H9 (cell line): ENCODE data around the gene IGLL1. TPM values are rescaled to one million over a fixed set of nuclear protein-coding genes. Genes with fewer than 3 reads are reported as not detected.

ENCODE experiments used
- DNase-seq: peaks from one replicate; pipeline ENCODE4 v3.0.0-alpha.2; 2017
- H2AFZ ChIP-seq: one replicate; pipeline ENCODE4 v1.6.1; 2013; ENCODE audit warnings: mild to moderate bottlenecking, low read length, control low read depth, moderate library complexity
- H2AK5ac ChIP-seq: 2 replicates; pipeline ENCODE4 v1.6.1; 2013; ENCODE audit warnings: low read length, control low read depth, mixed read lengths; ENCODE audit not compliant: insufficient read length
- H2BK120ac ChIP-seq: one replicate; pipeline ENCODE4 v1.6.1; 2013; ENCODE audit warnings: low read depth, mild to moderate bottlenecking, low read length, control low read depth, inconsistent platforms; ENCODE audit not compliant: poor library complexity, severe bottlenecking
- H2BK12ac ChIP-seq: 2 replicates; pipeline ENCODE4 v1.6.1; 2013; ENCODE audit warnings: low read length, control low read depth, mixed read lengths, low read depth; ENCODE audit not compliant: insufficient read length
- H2BK15ac ChIP-seq: 2 replicates; pipeline ENCODE4 v1.6.1; 2013; ENCODE audit warnings: low read depth, low read length, control low read depth
- H2BK20ac ChIP-seq: one replicate; pipeline ENCODE4 v1.6.1; 2013; ENCODE audit warnings: low read depth, mild to moderate bottlenecking, low read length, control low read depth, inconsistent platforms; ENCODE audit not compliant: poor library complexity, severe bottlenecking
- H2BK5ac ChIP-seq: 2 replicates; pipeline ENCODE4 v1.6.1; 2013; ENCODE audit warnings: low read length, control low read depth, mixed read lengths; ENCODE audit not compliant: insufficient read length
- H3K14ac ChIP-seq: 2 replicates; pipeline ENCODE4 v1.6.1; 2013; ENCODE audit warnings: low read length, control low read depth; ENCODE audit not compliant: insufficient read depth
- H3K18ac ChIP-seq: 2 replicates; pipeline ENCODE4 v1.6.1; 2013; ENCODE audit warnings: low read depth, mild to moderate bottlenecking, mixed read lengths, low read length, control low read depth; ENCODE audit not compliant: insufficient read length
- H3K23ac ChIP-seq: 2 replicates; pipeline ENCODE4 v1.6.1; 2013; ENCODE audit warnings: low read length, control low read depth, mixed read lengths, low read depth; ENCODE audit not compliant: insufficient read length
- H3K23me2 ChIP-seq: 2 replicates; pipeline ENCODE4 v1.6.1; 2013; ENCODE audit warnings: low read depth, mild to moderate bottlenecking, mixed read lengths, low read length, control low read depth; ENCODE audit not compliant: insufficient read length, poor library complexity, severe bottlenecking
- H3K27ac ChIP-seq: 2 replicates; pipeline ENCODE4 v1.5.1; 2013; ENCODE audit warnings: low read length, control low read depth, mixed read lengths, low read depth; ENCODE audit not compliant: insufficient read length
- H3K27me3 ChIP-seq: 2 replicates; pipeline ENCODE4 v1.6.1; 2013; ENCODE audit warnings: low read length, control low read depth, inconsistent platforms; ENCODE audit not compliant: insufficient read depth
- H3K4ac ChIP-seq: 2 replicates; pipeline ENCODE4 v1.6.1; 2013; ENCODE audit warnings: low read depth, mild to moderate bottlenecking, control low read depth, inconsistent platforms, low read length, moderate library complexity
- H3K4me1 ChIP-seq: 2 replicates; pipeline ENCODE4 v1.6.1; 2013; ENCODE audit warnings: low read length, control low read depth, inconsistent platforms; ENCODE audit not compliant: insufficient read depth
- H3K4me2 ChIP-seq: 2 replicates; pipeline ENCODE4 v1.6.1; 2013; ENCODE audit warnings: low read length, control low read depth, mixed read lengths; ENCODE audit not compliant: insufficient read length, insufficient read depth
- H3K56ac ChIP-seq: 2 replicates; pipeline ENCODE4 v1.6.1; 2013; ENCODE audit warnings: low read depth, mild to moderate bottlenecking, mixed read lengths, low read length, control low read depth; ENCODE audit not compliant: insufficient read length
- H3K79me1 ChIP-seq: 2 replicates; pipeline ENCODE4 v1.6.1; 2013; ENCODE audit warnings: low read depth, mild to moderate bottlenecking, moderate library complexity, low read length, control low read depth, inconsistent platforms; ENCODE audit not compliant: insufficient read depth, poor library complexity, severe bottlenecking
- H3K79me2 ChIP-seq: 2 replicates; pipeline ENCODE4 v1.6.1; 2013; ENCODE audit warnings: low read length, control low read depth, inconsistent platforms; ENCODE audit not compliant: insufficient read depth
- H3K9ac ChIP-seq: 2 replicates; pipeline ENCODE4 v1.6.1; 2013; ENCODE audit warnings: low read length, control low read depth, mixed read lengths; ENCODE audit not compliant: insufficient read length; ENCODE audit errors: extremely low read depth
- H3K9me3 ChIP-seq: one replicate; pipeline ENCODE4 v1.6.1; 2013; ENCODE audit warnings: low read depth, low read length, inconsistent platforms; ENCODE audit not compliant: control insufficient read depth
- H3T11ph ChIP-seq: one replicate; pipeline ENCODE4 v1.6.1; 2013; ENCODE audit warnings: mild to moderate bottlenecking, low read length, control low read depth, inconsistent platforms
- H4K20me1 ChIP-seq: one replicate; pipeline ENCODE4 v1.6.1; 2013; ENCODE audit not compliant: control insufficient read depth, insufficient read length, insufficient read depth
- H4K5ac ChIP-seq: 2 replicates; pipeline ENCODE4 v1.6.1; 2013; ENCODE audit warnings: low read depth, mild to moderate bottlenecking, mixed read lengths, low read length, control low read depth; ENCODE audit not compliant: insufficient read length
- H4K8ac ChIP-seq: replicated peaks from 2 replicates; pipeline ENCODE4 v1.6.1; 2013; ENCODE audit warnings: low read length, control low read depth, mixed read lengths, low read depth; ENCODE audit not compliant: insufficient read length
- H4K91ac ChIP-seq: 2 replicates; pipeline ENCODE4 v1.6.1; 2013; ENCODE audit warnings: low read depth, mild to moderate bottlenecking, moderate library complexity, mixed read lengths, low read length, control low read depth; ENCODE audit not compliant: insufficient read length
- H3K27ac Mint-ChIP-seq, 3 experiments: 2 replicates in 2 of 3; 3 replicates in 1 of 3; pipeline ENCODE4 v1.8.0; 2020 to 2021; ENCODE audit warnings: mixed read lengths in 3 of 3, mild to moderate bottlenecking in 1 of 3, moderate library complexity in 1 of 3
- H3K27me3 Mint-ChIP-seq: 2 replicates; pipeline ENCODE4 v1.8.0; 2021; ENCODE audit warnings: low read depth, mild to moderate bottlenecking, moderate library complexity, mixed read lengths
- H3K36me3 Mint-ChIP-seq, 3 experiments: 2 replicates in 2 of 3; 3 replicates in 1 of 3; pipeline ENCODE4 v1.8.0; 2020 to 2021; ENCODE audit warnings: low read depth in 3 of 3, mixed read lengths in 3 of 3; ENCODE audit not compliant: insufficient read depth in 1 of 3
- H3K4me1 Mint-ChIP-seq, 2 experiments: 2 replicates each; pipeline ENCODE4 v1.8.0; 2020; ENCODE audit warnings: mixed read lengths in 2 of 2
- H3K4me3 Mint-ChIP-seq, 2 experiments: 2 replicates in 1 of 2; 3 replicates in 1 of 2; pipeline ENCODE4 v1.8.0; 2020 to 2021; ENCODE audit warnings: mild to moderate bottlenecking in 2 of 2, mixed read lengths in 2 of 2, moderate library complexity in 1 of 2
- H3K9me3 Mint-ChIP-seq, 2 experiments: 2 replicates in 1 of 2; 3 replicates in 1 of 2; pipeline ENCODE4 v1.8.0; 2020; ENCODE audit warnings: mild to moderate bottlenecking in 2 of 2, mixed read lengths in 2 of 2, moderate library complexity in 1 of 2
- WGBS: extraction: QIAGEN DNeasy Blood & Tissue Kit; methylation state at CpG from one replicate; pipeline ENCODE4 v1.1.7; 2013; ENCODE audit warnings: missing lambda C conversion rate, low lambda C conversion rate, mixed read lengths; ENCODE audit not compliant: insufficient read length; ENCODE audit errors: extremely low coverage; 5-methylcytosine and 5-hydroxymethylcytosine counted together
- total RNA-seq: library from RNA; stranded (reverse); gene quantifications from 2 replicates; pipeline ENCODE4 v1.2.1, GENCODE V29; 2021
- TF ChIP-seq, protein P1 (sequence below): fragments of 200-600 bp; sonication (generic); conservative IDR thresholded peaks from 3 replicates; pipeline ENCODE4 v1.8.0; 2021; ENCODE audit warnings: antibody characterized with exemption, mild to moderate bottlenecking

The IGLL1 gene
- total RNA-seq, 1 experiment from 2014 or later: not detected

DNA sequence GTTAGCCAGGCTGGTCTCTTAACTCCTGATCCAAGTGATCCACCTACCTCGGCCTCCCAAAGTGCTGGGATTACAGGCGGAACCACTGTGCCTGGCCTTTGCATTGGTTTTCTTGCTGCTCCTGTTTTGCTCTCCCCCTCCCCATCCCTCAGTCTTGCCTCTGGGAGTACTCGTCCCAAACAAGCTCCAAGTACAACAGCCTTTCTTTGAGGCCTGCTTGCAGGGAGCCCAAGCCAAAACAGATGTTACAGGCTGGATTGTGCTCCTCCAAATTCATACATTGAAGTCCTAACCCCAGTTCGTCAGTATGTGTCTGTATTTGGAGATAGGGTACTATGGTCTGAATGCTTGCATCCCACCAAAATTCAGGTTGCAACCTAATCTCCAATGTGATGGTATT, 8.6 kb downstream of the IGLL1 start:
- Mint-ChIP-seq H3K9me3 (peaks cover 3 to 7% of the 10 kb centered on the region in 2 experiments; a peak in 4 of 5 replicates), H3K27ac (no peak overlapping the region), H3K4me3 (no peak overlapping the region), H3K27me3 (peaks cover 86% of the 10 kb centered on the region), H3K36me3 (peaks cover 0 to 4% (median 0%) of the 10 kb centered on the region in 3 experiments; a peak in 1 of 7 replicates), H3K4me1 (peaks cover 8 to 11% of the 10 kb centered on the region in 2 experiments)
- no peak overlapping the region for H3K27ac ChIP-seq
- H3T11ph ChIP-seq: no peak overlapping the region
- H3K23ac ChIP-seq: no peak overlapping the region
- H3K79me1 ChIP-seq: no peaks in the 10 kb centered on the region
- H4K20me1 ChIP-seq: no peaks in the 10 kb centered on the region
- H3K23me2 ChIP-seq: peaks cover 4% of the 10 kb centered on the region
- no peak overlapping the region for H2BK20ac ChIP-seq
- H3K56ac ChIP-seq: no peak overlapping the region
- no peak overlapping the region for H3K4me2 ChIP-seq
- no peak overlapping the region for H3K14ac ChIP-seq
- H2BK120ac ChIP-seq: no peak overlapping the region
- H3K9me3 ChIP-seq: no peaks in the 10 kb centered on the region
- no CpG with 5 or more reads among the region's 4 CpGs for WGBS
- peaks cover 7% of the 10 kb centered on the region; the same call in 1 of the 2 replicates for H3K27me3 ChIP-seq
- no peak overlapping the region for H3K4ac ChIP-seq
- H2AK5ac ChIP-seq: no peak overlapping the region
- no peak overlapping the region for H3K18ac ChIP-seq
- no peaks in the 10 kb centered on the region; the same call in 1 of the 2 replicates for H3K4me1 ChIP-seq
- H2BK15ac ChIP-seq: peak overlapping the region; percentile 5; the same call in 1 of the 2 replicates
- TF ChIP-seq, protein P1, sequence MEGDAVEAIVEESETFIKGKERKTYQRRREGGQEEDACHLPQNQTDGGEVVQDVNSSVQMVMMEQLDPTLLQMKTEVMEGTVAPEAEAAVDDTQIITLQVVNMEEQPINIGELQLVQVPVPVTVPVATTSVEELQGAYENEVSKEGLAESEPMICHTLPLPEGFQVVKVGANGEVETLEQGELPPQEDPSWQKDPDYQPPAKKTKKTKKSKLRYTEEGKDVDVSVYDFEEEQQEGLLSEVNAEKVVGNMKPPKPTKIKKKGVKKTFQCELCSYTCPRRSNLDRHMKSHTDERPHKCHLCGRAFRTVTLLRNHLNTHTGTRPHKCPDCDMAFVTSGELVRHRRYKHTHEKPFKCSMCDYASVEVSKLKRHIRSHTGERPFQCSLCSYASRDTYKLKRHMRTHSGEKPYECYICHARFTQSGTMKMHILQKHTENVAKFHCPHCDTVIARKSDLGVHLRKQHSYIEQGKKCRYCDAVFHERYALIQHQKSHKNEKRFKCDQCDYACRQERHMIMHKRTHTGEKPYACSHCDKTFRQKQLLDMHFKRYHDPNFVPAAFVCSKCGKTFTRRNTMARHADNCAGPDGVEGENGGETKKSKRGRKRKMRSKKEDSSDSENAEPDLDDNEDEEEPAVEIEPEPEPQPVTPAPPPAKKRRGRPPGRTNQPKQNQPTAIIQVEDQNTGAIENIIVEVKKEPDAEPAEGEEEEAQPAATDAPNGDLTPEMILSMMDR: no peak
- no peak overlapping the region for H3K9ac ChIP-seq
- H4K8ac ChIP-seq: no peak overlapping the region
- H3K79me2 ChIP-seq: no peaks in the 10 kb centered on the region
- H2AFZ ChIP-seq: no peak overlapping the region
- no peak overlapping the region for H2BK5ac ChIP-seq
- no peak overlapping the region for H4K91ac ChIP-seq
- no peak overlapping the region for H2BK12ac ChIP-seq
- DNase-seq: no peak
- H4K5ac ChIP-seq: no peak overlapping the region
